PFSK-1 (cell line): ENCODE results near the gene ACHE.

Experiments used
- FOXP2 ChIP-seq: optimal IDR thresholded peaks from 2 replicates; pipeline ENCODE3; 2011; ENCODE audit warnings: borderline replicate concordance, control low read depth, inconsistent platforms; ENCODE audit not compliant: insufficient read depth; ENCODE audit errors: extremely low read length, extremely low read depth
- POLR2AphosphoS5 ChIP-seq: IDR thresholded peaks from 2 replicates; pipeline ENCODE4 v1.6.1; 2012; ENCODE audit warnings: low read depth, mild to moderate bottlenecking, control low read depth, low read length, moderate library complexity
- REST ChIP-seq, 2 experiments: IDR thresholded peaks; 2 replicates each; pipeline versions ENCODE4 v1.6.1 to v1.8.0; 2011 to 2012; ENCODE audit warnings: low read depth in 2 of 2, low read length in 2 of 2, control low read depth in 1 of 2, inconsistent platforms in 1 of 2, mild to moderate bottlenecking in 1 of 2, moderate library complexity in 1 of 2; ENCODE audit not compliant: insufficient read depth in 1 of 2
- SIN3A ChIP-seq: IDR thresholded peaks from 2 replicates; pipeline ENCODE4 v1.6.1; 2012; ENCODE audit warnings: mild to moderate bottlenecking, low read length, moderate library complexity, borderline replicate concordance; ENCODE audit not compliant: insufficient read depth
- TAF1 ChIP-seq: IDR thresholded peaks from 2 replicates; pipeline ENCODE4 v1.6.1; 2012; ENCODE audit warnings: low read length, control low read depth, borderline replicate concordance; ENCODE audit not compliant: insufficient read depth

DNA sequence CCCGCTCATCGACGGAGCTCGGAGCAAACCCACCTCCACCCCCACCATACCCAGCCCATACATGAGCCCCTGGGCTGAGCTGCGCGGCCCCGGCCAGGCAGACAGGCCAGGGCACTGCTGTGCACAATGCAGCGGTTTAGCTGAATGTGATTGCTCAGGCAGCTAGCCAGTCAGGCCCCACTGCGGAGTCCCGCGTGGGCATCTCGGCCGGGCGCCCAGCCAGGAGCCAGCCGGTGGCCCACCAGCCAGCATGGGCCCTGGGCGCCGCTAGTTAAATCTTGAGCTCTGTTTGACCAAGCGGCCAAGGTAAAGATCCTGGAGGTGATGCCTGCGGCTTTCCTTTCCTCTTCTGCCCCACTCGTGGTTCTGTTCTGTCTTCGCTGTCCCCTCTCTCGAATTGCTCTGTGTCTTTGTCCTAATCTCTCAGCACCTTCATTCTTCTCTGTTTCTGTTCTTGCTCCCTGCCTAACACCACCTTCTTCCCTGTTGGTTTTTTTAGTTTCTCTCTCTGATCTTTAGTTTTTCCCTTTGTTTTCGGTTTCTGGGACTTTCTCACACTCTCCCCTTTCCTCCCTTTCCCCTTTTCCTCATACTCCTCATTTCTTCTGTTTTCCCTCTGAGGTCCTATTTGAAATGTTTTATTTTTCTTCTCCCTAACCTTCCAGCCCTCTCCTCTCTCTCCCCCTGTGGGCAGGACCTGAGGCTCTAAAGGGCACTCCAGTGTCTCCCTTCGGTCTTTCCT is 12.7 kb downstream of the ACHE start:
- TF ChIP-seq TAF1 = no peak
- TF ChIP-seq POLR2AphosphoS5 = no peak
- no peak for TF ChIP-seq REST (IDR thresholded peaks at IDR 0.05; ENCODE audit: insufficient read depth in 1 of 2, low read depth in 2 of 2, low read length in 2 of 2)
- no peak for TF ChIP-seq SIN3A
- no peak for TF ChIP-seq FOXP2
